ENCODE measurements around the gene AMZ2. TPM values are rescaled to one million over a fixed set of nuclear protein-coding genes. Genes with fewer than 3 reads are reported as not detected.

AMZ2 gene
- total and polyA plus RNA-seq, 2 experiments from 2014 or later, result 54.2 to 71.5 TPM

DNA sequence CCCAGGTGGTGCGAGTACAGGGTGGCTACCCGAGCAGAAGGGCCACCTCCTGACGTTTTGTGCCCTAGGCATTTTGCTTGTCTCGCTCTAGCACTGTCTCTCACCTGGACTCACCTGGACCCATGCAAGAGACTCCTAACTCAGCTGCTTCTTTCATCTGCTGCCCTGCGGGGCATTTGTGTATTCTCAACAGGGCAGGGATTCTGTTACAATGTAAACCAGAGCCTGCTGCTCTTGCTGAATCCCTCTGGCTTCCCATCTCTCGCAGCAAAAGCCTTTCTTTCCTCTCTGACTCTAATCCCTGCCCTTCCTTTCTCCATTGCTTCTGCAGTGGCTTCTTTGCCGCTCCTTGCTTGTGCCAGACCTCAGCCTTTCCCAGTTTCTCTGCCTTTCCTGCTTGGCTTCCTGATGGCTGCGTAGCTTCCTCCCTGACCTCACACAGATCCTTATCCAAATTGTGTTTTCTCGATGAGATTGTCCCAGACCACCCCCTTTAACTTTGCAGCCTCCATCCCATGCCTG, 53.7 kb downstream of the AMZ2 start:
- H3K4me1 Mint-ChIP-seq, result peaks cover 27% of the 10 kb centered on the region
- H2AFZ ChIP-seq, result no peak overlapping the region
- peaks cover 8% of the 10 kb centered on the region for H3K4me1 ChIP-seq (ENCODE audit: insufficient read depth)
- H3K27me3 ChIP-seq (ENCODE audit: insufficient read depth), result no peaks in the 10 kb centered on the region
- no peaks in the 10 kb centered on the region; the same call in 2 of the 3 replicates for H3K36me3 Mint-ChIP-seq (ENCODE audit: low read depth)
- H3K4me3 Mint-ChIP-seq, result no peak overlapping the region; the same call in 2 of the 3 replicates
- no peak for DNase-seq (ENCODE audit: low spot score)
- H3K9me3 Mint-ChIP-seq, result no peaks in the 10 kb centered on the region
- no peak overlapping the region; the same call in 1 of the 2 replicates for H3K27ac Mint-ChIP-seq
- H3K79me2 ChIP-seq (replicated peaks; ENCODE audit: insufficient read depth), result no peaks in the 10 kb centered on the region
- 0 out of 2 replicates have a peak, but pooled peaks cover 3% of the 10 kb centered on the region for H3F3A ChIP-seq (replicated peaks; ENCODE audit: low read depth)
- TF ChIP-seq, protein P1, sequence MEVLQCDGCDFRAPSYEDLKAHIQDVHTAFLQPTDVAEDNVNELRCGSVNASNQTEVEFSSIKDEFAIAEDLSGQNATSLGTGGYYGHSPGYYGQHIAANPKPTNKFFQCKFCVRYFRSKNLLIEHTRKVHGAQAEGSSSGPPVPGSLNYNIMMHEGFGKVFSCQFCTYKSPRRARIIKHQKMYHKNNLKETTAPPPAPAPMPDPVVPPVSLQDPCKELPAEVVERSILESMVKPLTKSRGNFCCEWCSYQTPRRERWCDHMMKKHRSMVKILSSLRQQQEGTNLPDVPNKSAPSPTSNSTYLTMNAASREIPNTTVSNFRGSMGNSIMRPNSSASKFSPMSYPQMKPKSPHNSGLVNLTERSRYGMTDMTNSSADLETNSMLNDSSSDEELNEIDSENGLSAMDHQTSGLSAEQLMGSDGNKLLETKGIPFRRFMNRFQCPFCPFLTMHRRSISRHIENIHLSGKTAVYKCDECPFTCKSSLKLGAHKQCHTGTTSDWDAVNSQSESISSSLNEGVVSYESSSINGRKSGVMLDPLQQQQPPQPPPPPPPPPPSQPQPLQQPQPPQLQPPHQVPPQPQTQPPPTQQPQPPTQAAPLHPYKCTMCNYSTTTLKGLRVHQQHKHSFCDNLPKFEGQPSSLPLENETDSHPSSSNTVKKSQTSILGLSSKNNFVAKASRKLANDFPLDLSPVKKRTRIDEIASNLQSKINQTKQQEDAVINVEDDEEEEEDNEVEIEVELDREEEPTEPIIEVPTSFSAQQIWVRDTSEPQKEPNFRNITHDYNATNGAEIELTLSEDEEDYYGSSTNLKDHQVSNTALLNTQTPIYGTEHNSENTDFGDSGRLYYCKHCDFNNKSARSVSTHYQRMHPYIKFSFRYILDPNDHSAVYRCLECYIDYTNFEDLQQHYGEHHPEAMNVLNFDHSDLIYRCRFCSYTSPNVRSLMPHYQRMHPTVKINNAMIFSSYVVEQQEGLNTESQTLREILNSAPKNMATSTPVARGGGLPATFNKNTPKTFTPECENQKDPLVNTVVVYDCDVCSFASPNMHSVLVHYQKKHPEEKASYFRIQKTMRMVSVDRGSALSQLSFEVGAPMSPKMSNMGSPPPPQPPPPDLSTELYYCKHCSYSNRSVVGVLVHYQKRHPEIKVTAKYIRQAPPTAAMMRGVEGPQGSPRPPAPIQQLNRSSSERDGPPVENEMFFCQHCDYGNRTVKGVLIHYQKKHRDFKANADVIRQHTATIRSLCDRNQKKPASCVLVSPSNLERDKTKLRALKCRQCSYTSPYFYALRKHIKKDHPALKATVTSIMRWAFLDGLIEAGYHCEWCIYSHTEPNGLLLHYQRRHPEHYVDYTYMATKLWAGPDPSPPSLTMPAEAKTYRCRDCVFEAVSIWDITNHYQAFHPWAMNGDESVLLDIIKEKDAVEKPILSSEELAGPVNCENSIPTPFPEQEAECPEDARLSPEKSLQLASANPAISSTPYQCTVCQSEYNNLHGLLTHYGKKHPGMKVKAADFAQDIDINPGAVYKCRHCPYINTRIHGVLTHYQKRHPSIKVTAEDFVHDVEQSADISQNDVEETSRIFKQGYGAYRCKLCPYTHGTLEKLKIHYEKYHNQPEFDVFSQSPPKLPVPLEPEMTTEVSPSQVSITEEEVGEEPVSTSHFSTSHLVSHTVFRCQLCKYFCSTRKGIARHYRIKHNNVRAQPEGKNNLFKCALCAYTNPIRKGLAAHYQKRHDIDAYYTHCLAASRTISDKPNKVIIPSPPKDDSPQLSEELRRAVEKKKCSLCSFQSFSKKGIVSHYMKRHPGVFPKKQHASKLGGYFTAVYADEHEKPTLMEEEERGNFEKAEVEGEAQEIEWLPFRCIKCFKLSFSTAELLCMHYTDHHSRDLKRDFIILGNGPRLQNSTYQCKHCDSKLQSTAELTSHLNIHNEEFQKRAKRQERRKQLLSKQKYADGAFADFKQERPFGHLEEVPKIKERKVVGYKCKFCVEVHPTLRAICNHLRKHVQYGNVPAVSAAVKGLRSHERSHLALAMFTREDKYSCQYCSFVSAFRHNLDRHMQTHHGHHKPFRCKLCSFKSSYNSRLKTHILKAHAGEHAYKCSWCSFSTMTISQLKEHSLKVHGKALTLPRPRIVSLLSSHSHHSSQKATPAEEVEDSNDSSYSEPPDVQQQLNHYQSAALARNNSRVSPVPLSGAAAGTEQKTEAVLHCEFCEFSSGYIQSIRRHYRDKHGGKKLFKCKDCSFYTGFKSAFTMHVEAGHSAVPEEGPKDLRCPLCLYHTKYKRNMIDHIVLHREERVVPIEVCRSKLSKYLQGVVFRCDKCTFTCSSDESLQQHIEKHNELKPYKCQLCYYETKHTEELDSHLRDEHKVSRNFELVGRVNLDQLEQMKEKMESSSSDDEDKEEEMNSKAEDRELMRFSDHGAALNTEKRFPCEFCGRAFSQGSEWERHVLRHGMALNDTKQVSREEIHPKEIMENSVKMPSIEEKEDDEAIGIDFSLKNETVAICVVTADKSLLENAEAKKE (CRISPR knock-in tag; IDR thresholded peaks at IDR 0.05), result no peak
- TF ChIP-seq EZH2 (IDR thresholded peaks at IDR 0.05; ENCODE audit: low read depth, unreplicated experiment) (no peak), NANOG (IDR thresholded peaks at IDR 0.05; ENCODE audit: borderline replicate concordance) (no peak), STAT1 (IDR thresholded peaks at IDR 0.05; ENCODE audit: unreplicated experiment) (no peak), ZNF331 (CRISPR knock-in tag; IDR thresholded peaks at IDR 0.05; ENCODE audit: low read depth) (no peak), CREB1 (CRISPR knock-in tag; IDR thresholded peaks at IDR 0.05; ENCODE audit: low read depth) (no peak), ZNF114 (CRISPR knock-in tag; IDR thresholded peaks at IDR 0.05) (no peak), POLR2AphosphoS5 (IDR thresholded peaks at IDR 0.05; ENCODE audit: low read depth) (no peak), EZH2phosphoT487 (IDR thresholded peaks at IDR 0.05; ENCODE audit: unreplicated experiment) (no peak)
- TF ChIP-seq, protein P2, sequence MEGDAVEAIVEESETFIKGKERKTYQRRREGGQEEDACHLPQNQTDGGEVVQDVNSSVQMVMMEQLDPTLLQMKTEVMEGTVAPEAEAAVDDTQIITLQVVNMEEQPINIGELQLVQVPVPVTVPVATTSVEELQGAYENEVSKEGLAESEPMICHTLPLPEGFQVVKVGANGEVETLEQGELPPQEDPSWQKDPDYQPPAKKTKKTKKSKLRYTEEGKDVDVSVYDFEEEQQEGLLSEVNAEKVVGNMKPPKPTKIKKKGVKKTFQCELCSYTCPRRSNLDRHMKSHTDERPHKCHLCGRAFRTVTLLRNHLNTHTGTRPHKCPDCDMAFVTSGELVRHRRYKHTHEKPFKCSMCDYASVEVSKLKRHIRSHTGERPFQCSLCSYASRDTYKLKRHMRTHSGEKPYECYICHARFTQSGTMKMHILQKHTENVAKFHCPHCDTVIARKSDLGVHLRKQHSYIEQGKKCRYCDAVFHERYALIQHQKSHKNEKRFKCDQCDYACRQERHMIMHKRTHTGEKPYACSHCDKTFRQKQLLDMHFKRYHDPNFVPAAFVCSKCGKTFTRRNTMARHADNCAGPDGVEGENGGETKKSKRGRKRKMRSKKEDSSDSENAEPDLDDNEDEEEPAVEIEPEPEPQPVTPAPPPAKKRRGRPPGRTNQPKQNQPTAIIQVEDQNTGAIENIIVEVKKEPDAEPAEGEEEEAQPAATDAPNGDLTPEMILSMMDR (conservative IDR thresholded peaks at IDR 0.05; ENCODE audit: low read depth in 2 of 2), result no peak
- TF ChIP-seq, protein P3, sequence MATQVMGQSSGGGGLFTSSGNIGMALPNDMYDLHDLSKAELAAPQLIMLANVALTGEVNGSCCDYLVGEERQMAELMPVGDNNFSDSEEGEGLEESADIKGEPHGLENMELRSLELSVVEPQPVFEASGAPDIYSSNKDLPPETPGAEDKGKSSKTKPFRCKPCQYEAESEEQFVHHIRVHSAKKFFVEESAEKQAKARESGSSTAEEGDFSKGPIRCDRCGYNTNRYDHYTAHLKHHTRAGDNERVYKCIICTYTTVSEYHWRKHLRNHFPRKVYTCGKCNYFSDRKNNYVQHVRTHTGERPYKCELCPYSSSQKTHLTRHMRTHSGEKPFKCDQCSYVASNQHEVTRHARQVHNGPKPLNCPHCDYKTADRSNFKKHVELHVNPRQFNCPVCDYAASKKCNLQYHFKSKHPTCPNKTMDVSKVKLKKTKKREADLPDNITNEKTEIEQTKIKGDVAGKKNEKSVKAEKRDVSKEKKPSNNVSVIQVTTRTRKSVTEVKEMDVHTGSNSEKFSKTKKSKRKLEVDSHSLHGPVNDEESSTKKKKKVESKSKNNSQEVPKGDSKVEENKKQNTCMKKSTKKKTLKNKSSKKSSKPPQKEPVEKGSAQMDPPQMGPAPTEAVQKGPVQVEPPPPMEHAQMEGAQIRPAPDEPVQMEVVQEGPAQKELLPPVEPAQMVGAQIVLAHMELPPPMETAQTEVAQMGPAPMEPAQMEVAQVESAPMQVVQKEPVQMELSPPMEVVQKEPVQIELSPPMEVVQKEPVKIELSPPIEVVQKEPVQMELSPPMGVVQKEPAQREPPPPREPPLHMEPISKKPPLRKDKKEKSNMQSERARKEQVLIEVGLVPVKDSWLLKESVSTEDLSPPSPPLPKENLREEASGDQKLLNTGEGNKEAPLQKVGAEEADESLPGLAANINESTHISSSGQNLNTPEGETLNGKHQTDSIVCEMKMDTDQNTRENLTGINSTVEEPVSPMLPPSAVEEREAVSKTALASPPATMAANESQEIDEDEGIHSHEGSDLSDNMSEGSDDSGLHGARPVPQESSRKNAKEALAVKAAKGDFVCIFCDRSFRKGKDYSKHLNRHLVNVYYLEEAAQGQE (IDR thresholded peaks at IDR 0.05; ENCODE audit: unreplicated experiment), result no peak
- H3K36me3 ChIP-seq (ENCODE audit: insufficient read depth), result no peaks in the 10 kb centered on the region
- H3K4me3 ChIP-seq, result no peak overlapping the region
- H3K27ac ChIP-seq (ENCODE audit: low read depth), result no peak overlapping the region
- ATAC-seq, result peak; percentile 94
- no peak overlapping the region for H3K4me2 ChIP-seq
- H3K27me3 Mint-ChIP-seq (ENCODE audit: insufficient read depth, low read depth, poor library complexity), result peaks cover 11% of the 10 kb centered on the region
- no peaks in the 10 kb centered on the region for H4K20me1 ChIP-seq (replicated peaks; ENCODE audit: insufficient read depth)
- H3K9me2 ChIP-seq (ENCODE audit: insufficient read depth), result no peaks in the 10 kb centered on the region

Data from GM23338 (cell line).